ENCODE data around the gene SH3BP2. TPM values are rescaled to one million over a fixed set of nuclear protein-coding genes. Genes with fewer than 3 reads are reported as not detected.

The SH3BP2 gene
- total RNA-seq, 1 donor from 2014 or later, result 79.0 TPM

DNA sequence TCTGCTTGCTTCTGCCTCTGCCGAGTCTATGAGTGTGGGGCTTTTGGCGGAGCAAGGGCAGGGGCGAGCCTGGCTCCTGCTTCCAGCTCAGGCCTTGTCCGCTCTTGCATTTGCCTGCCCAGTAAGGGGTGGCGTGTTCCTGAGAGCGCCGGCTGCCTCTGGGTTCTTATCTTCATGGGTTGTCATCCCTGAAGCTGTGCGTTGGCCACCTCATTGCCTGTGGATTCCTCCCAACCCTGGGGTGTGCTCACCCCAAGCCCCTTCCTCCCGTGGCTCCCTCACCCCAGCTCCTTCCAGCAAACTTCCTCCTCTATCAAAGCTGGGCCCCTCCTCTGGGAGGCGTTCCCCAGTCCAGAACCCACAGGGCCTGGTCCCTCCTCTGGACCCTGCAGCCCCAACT, 17.5 kb downstream of the SH3BP2 start:
- Mint-ChIP-seq H3K4me1 (peaks cover 20% of the 10 kb centered on the region), H3K27me3 (ENCODE audit: low read depth) (no peaks in the 10 kb centered on the region)

DNA sequence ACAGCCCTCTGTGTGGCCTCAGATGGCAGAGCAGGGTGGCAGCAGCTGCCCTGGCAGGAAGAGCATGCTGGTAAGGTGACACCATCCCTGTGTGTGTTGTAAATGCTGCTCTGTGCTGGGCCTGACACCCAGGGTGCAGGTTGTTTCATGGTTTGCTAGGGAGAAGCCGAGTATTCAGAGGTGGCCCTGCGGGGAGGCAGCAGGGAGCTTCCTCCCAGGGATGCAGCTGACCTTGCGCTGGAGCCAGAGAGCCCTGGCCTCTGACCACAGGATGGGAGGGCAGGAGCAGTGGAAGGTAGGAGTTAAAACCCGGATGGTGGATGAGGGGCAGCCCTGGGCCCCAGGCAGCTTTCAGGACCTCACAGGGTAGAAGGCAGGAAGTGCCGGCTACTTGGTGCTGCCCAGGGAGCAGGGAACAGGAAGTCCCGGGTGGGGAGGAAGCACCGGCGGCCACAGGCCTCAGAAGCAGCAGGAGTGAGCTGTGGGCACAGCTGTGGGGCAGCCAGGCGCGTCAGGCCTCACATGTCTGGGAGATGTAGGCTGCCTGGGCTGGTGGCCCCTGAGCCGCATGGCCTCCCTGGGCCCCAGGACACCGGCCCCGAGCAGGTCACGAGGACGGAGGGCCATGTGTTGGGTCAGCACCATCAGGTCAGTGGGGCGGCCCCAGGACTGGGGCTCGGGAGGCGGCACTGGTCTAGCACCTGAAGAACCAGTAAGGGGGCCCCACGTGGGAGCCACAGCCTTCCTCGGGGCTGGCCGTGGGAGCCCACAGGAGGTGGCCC, 19.1 kb downstream of the SH3BP2 start:
- peak overlapping the region; percentile 54 for H3K27ac Mint-ChIP-seq
- no peak for TF ChIP-seq CTCF (IDR thresholded peaks at IDR 0.05; ENCODE audit: unreplicated experiment)
- peaks cover 9% of the 10 kb centered on the region for H3K9me3 Mint-ChIP-seq
- peaks cover 16% of the 10 kb centered on the region for H3K4me1 Mint-ChIP-seq
- DNase-seq (ENCODE audit: low spot score in 2 of 2, unreplicated experiment in 2 of 2), result no peak
- no peak overlapping the region for H3K4me3 Mint-ChIP-seq
- H3K36me3 Mint-ChIP-seq, result peaks cover 8% of the 10 kb centered on the region
- H3K27me3 Mint-ChIP-seq (ENCODE audit: low read depth), result no peaks in the 10 kb centered on the region

More for the DNA sequence above, 17.5 kb downstream of the SH3BP2 start:
- TF ChIP-seq CTCF (IDR thresholded peaks at IDR 0.05; ENCODE audit: unreplicated experiment), result no peak
- no peak for DNase-seq (ENCODE audit: low spot score in 2 of 2, unreplicated experiment in 2 of 2)
- Mint-ChIP-seq H3K4me3 (no peak overlapping the region), H3K36me3 (no peaks in the 10 kb centered on the region), H3K9me3 (no peaks in the 10 kb centered on the region), H3K27ac (no peak overlapping the region)

DNA sequence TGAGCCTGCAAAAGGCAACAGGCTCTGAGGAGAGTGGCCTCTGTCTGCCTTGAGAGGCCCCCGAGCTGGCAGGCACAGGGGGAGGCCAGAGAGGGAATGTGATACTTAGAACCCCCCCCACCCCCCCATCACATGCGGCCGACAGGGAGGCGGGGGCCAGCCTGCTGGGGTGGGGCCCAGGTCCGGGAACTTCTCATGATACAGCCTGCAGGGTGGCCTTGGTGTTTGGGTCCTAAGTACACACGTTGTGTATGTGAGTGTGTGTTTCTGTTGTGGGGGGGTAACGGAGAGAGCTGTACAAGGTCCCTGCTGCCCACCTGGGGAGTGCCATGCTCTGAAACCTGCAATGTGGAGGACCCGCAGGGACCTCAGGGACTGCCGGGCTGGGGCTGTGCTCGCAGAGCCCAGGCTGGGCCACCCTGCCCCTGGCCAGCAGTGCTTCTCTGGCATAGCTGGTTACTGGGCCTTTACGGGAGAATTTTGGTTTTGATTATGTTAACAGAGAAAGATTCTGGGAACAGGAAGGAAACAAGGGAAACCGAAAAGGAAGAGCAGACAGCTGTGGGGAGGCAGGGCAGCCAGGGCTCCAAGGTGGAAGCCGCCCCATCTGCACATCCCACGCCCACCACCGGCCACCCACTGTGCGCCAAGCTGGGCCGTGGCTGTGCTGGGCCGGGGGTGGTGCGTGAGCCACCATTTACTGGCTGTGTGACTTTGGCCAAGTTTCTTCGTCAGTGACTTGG, 19.9 kb downstream of the SH3BP2 start:
- peak overlapping the region; percentile 30 for H3K27ac Mint-ChIP-seq
- TF ChIP-seq CTCF (IDR thresholded peaks at IDR 0.05; ENCODE audit: unreplicated experiment), result no peak
- H3K4me1 Mint-ChIP-seq, result peaks cover 17% of the 10 kb centered on the region
- peaks cover 11% of the 10 kb centered on the region for H3K9me3 Mint-ChIP-seq
- H3K36me3 Mint-ChIP-seq, result peaks cover 10% of the 10 kb centered on the region
- DNase-seq (ENCODE audit: low spot score in 2 of 2, unreplicated experiment in 2 of 2), result no peak
- no peak overlapping the region for H3K4me3 Mint-ChIP-seq
- H3K27me3 Mint-ChIP-seq (ENCODE audit: low read depth), result no peaks in the 10 kb centered on the region

DNA sequence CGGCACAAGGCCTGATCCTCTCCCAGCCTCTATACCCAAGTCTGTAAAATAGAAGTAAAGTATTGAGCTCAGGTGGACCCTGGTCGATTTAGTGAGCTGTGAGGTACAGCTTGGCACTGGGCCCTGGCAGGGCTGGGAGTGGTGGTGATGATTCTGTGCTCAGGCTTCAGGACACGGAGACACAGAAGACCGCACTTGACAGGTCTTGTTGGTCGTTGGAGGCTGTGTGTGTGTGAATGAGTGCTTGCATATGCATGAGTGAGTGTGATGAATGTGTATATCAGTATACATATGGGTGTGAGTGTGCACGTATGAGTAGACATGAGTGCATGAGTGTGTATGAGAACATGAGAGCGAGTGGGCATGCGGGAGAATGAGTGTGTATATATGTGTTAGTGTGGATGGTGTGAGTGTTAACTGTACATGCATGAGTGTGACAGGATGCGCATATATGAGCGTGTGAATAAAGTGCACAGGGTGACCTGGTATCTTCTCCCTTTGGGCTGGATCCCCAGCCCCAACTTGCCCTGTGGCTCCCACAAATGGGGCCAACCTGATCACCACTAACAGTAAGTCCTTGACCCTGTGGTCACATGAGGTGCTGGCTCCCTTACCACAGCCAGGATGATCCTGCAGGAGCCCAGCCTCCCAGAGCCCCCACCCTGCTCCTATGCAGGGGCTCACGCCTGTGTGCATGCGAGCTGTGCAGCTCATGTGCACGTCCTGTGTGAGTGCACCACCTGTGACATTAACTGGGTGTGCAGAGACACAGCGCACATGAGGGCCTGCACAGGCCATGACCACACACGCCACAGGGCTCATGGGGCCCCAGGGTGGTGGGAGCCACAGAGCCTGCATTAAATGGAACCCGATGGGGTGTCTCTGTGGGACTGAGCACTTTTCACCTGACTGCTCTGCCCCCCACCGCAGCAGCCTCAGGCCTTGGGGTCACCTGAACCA, 20.8 kb downstream of the SH3BP2 start:
- no peak overlapping the region for H3K27ac Mint-ChIP-seq
- peaks cover 11% of the 10 kb centered on the region for H3K9me3 Mint-ChIP-seq
- no peak for DNase-seq (ENCODE audit: low spot score in 2 of 2, unreplicated experiment in 2 of 2)
- H3K36me3 Mint-ChIP-seq, result peaks cover 10% of the 10 kb centered on the region
- H3K4me1 Mint-ChIP-seq, result peaks cover 17% of the 10 kb centered on the region
- no peak overlapping the region for H3K4me3 Mint-ChIP-seq
- no peaks in the 10 kb centered on the region for H3K27me3 Mint-ChIP-seq (ENCODE audit: low read depth)
- no peak for TF ChIP-seq CTCF (IDR thresholded peaks at IDR 0.05; ENCODE audit: unreplicated experiment)

DNA sequence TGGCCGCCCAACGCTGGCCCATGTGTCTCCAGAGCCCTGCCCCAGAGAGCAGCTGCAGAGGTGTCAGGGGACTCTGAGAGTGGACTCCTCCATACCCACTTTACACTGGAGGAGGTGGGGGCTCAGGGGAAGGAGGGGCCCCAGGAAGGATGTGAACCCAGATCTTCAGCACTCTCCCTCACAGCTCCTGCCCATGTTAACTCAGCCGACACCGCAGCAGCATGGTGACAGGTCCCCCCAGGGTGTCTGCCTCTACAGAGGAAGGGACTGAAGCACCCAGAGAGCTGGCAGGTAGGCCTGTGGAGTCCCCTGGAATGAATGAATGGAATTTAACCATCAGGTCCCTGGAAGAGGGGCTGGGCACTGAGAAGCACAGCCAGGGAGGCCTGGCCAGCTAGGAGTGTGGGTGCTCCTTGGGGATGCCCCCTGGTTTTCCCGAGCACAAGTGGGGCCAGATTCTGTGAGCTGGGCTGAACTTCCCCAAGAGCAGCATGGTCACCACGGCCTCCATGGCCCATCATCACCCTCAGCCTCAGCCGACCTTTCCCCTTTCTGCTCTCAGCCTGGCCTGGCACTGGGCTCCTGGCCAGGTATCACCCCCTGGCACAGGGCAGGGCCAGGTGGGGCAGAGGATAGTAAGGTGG, 21.9 kb downstream of the SH3BP2 start:
- Mint-ChIP-seq H3K27ac (no peak overlapping the region), H3K27me3 (ENCODE audit: low read depth) (no peaks in the 10 kb centered on the region), H3K4me1 (peaks cover 22% of the 10 kb centered on the region), H3K36me3 (peaks cover 13% of the 10 kb centered on the region), H3K4me3 (no peak overlapping the region), H3K9me3 (peaks cover 11% of the 10 kb centered on the region)
- no peak for TF ChIP-seq CTCF (IDR thresholded peaks at IDR 0.05; ENCODE audit: unreplicated experiment)
- DNase-seq (ENCODE audit: low spot score in 2 of 2, unreplicated experiment in 2 of 2), result no peak

Data from mesothelial cell of epicardium (in vitro differentiated cells).